NCI-H1048 (cell line): ENCODE results near the gene USP47.

Experiments used
- DNase-seq: peaks from one replicate; lab custom pipeline; 2025; lab: John Stamatoyannopoulos, UW

The USP47 gene

DNA sequence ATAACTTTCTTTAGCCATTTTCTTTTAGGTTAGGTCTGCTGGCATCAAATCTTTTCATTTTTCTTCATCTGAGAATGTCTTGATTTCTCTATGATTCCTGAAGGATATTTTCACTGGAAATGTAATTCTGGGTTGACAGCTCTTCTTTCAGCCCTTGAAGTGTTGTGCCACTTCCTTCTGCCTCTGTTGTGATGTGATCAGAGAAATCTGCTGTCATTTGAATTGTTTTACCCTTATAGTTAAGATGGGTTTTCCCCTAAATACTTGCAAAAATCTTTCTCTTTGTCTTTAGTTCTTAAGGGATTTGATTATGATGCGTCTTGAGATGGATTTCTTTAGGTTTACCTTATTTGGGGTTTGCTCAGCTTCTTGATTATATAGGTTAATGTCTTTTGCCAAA is 23.0 kb downstream of the USP47 start:
- no peak for DNase-seq

DNA sequence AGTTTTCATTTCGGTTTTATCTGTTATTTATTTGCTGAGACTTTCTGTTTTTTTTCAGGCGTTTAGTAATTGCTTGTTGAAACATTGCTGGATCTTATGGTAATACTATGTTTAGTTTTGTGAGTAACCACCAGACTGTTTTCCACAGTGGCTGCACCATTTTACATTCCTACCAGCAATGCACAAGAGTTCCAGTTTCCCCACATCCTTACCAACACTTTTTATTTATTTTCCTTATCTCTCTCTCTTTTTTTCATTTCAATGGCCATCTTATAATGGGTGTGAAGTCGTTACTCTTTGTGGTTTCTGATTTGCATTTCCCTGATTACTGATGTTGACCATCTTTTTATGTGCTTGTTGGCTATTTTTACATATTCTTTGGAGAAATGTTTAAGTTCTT is 23.7 kb downstream of the USP47 start:
- no peak for DNase-seq

DNA sequence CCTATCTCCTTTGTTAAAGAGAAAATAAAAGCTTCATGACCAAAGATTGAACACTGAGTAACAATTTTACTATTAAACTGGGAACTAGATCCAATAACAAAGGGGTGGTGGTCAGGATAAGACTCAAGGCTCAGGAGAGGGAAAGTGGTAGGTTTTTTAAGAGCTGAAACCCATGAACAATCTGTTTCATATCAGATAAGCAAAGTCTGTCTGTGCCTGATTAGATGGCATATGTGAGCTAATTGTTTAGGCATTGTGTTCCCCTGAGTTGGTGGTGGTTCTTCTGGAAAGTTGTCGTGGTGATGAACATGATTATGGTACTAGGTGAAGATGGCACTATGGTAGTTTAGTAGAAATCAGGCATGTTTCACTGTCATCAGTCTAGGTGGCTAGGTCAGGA is 24.4 kb downstream of the USP47 start:
- DNase-seq = no peak

DNA sequence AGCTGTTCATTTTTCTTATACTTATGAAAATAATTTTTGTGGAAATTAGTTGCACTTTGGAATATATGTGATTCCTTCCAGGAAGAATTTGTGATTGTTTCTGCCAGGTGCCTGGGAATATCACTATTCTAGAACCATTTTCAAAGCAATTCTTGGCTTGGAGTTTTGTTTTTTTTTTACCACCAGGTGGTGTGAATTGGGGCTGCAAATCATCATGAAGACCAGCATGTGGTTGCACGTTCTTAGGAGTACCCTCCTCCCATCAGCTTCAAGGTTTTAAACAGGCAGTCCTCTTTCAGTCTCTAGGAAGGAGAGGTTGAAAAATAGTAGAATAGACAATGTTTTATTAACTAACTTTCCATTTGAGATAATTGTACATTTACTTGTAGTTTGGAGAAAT is 25.9 kb downstream of the USP47 start:
- no peak for DNase-seq

DNA sequence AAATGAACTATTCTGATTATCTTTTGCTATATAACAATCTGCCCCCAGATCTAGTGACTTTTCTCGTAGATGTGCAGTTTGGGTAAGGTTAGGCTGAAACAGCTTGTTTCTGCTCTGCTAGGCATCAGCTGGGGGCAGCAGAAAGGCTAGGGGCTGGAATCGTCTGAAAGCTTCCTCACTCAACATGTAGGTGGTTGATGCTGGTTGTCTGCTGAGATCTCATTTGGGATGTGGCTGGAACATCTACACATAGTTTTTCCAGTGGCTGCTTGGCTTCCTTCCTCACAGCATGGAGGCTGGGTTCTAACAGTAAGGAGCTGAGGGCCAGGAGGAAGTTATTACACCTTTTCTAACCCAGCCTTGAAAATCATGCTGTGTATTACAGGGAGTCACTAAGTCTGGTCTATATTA is 30.2 kb downstream of the USP47 start:
- DNase-seq = no peak

DNA sequence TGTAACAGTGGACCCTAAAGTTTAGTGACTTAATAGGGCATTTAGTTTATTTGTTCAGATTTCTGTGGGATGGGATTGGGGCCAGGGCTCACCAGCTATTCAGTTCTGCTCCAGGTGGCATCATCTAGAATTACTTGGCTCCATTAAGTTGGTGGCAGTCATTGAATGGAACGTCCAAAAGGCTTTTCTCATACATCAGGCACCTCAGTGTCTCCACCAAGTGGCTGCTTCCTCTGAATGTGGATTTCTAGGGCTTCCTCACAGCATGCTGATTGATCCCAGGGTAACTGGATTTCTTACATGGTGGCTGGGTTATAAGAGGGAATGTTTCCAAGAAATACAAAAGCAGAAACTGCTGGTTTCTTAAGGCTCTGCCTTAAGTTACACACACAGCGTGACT is 34.7 kb downstream of the USP47 start:
- DNase-seq = no peak

DNA sequence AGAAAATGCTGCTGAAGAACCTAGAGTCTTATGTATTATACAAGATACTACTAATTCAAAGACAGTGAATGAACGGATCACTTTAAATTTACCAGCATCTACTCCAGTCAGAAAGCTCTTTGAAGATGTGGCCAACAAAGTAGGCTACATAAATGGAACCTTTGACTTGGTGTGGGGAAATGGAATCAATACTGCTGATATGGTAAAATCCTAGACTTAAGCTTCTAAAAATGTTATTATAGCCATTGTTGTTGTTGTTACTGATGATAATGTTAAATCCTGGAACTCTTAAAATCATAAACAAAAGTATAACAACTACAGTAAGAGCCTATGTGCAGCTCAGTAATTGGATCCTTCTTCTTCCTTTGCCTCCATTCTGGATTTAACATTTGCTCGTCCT is 38.4 kb downstream of the USP47 start:
- DNase-seq = no peak

DNA sequence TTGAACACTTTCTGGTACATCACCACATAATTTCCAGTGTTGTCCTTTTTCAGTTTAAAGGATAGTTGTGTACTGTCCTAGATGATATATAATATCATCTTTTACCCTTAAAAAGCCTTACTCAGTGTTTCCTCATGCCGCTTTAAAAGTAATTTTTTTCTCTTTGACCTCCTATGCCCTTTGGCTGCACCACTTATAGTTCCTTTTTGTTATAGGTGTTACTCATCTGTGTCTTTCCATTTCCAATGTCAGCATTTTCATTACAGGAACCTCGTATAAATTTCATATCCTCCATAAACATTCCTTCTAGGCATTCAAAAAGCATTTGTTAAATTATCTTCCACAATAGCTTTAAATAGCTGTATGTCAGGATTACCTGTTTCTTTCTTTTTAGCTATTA is 40.8 kb downstream of the USP47 start:
- no peak for DNase-seq

DNA sequence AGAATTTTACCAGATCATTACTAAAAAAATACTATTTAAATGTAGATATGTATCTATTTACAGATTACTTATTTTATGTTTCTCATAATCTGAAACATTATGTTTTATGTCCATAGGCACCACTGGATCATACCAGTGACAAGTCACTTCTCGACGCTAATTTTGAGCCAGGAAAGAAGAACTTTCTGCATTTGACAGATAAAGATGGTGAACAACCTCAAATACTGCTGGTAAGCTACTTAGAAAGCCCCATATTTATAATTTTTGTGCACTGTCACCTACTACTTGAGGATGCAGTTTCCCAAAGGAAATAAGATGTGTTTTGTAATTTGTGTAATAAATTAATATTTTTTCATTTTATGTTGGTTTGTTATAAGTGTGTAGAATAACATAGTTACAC is 42.6 kb downstream of the USP47 start:
- no peak for DNase-seq

DNA sequence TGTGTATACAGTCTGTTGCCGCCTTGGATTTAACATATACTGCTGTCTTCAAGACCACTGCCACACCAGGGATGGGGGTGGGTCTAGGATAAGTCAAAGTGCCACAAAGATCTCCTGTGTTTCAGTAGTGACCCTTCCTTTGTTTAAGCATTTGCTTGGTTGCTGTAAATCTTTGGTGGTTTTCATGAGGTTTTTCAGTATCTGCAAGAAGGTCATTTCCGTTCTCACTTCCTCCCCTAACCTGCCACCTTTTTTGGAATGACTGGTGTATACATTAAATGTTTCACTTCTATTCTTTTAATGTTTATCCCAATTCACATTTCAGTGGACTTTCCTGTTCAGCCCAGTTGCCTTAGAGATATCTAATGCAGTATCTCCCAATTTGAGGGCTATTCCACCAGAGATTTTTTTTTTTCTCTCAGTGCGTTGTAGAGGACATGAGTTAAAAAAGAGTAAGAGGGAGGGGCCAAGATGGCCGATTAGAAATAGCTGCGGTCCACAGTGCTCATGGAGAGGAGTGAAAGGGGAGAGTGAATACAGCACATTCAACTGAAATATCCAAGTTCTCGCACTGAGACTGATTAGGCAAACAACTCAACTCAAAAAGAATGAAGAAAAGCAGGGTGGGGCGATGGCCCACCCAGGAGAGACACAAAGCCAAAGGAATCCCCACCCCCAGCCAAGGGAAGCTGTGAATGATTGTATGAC is 43.2 kb downstream of the USP47 start:
- DNase-seq = no peak

DNA sequence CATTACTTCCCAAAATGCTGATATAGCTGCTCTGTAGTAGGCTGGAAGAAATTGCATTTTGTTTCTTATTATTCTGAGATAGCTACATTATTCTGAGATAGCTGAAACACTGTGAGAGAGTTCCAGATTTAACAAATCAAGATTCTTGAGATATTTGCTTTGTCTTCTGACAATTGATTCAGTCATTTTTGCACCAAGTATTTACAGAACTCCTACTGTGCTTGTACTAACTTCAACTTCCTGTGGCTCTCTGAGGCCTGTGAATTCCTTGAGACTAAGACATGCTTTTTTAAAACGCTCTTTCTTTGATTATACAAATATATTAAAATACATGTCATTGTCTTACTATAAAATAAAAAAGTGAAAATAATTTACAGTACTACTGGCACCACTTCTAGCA is 52.7 kb downstream of the USP47 start:
- no peak for DNase-seq

DNA sequence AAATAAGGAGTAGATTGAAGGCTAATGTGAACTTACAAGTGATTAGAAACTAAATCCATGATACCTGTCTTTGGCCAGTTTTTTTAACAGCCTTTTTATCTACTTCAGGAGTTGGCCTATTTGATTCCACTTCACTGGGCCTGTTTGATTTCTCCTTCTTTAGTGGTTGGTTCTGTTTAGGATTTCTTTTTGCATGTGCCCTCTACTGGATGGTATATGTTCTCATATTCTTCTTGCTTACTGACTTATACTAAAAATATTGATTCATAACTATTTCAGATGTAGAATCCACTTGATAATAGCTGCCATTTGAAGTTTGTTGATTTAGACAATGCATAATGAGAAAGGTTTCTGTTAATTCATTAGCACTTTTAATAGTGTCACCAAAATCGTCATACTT is 53.9 kb downstream of the USP47 start:
- no peak for DNase-seq

DNA sequence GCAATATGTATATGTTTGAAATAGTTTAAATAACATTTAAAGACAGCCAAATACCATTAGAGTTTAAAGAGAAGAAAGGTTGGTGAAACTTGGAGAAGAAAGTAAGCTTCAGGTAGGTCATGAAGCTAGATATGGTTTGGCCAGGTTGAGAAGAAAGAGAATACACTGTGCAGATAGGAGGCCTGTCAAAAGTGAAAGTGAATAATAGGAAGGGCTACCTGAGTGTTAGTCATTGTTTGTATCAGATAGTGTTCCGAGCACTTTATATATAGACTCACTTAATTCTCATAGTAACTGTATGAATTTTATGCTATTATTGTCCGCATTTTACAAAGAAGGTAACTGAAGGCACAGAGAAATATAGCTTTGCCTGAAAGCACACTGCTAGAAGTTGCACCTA is 56.9 kb downstream of the USP47 start:
- DNase-seq = no peak

DNA sequence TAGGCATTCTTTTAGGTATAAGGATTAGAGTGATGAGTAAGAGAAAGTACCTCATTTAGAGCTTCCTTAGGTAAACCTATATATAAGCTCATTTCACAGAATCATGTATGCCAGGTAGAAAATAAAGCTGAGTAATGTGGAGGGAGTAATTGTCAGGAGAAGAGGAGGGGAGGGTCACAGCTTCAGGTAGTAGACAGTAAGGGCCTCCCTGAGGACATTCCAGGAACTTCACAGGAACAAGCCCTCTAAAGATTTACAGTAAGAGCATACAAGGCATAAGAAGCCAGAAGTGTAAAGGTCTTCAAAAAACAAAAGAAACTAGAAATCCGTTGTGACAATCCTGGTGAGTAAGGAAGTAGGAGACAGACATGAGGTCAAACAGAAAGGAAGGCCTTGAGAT is 57.6 kb downstream of the USP47 start:
- DNase-seq = no peak

DNA sequence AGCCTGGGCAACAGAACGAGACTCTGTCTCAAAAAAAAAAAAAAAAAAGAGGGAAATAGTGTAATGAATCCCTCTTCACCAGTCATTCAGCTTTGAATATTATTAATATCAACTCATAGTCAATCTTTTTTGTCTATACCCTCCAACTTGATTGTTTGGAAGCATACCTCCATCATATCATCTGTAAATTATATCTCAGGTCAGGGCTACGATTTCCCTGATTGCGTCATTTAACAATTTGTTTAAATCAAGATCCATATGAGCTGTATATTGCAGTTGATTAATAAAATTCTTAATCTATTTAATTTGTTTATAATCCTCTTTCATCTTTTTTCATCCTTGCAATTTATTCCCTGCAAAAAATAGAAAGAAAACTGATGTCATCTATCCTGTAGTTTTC is 60.2 kb downstream of the USP47 start:
- no peak for DNase-seq

DNA sequence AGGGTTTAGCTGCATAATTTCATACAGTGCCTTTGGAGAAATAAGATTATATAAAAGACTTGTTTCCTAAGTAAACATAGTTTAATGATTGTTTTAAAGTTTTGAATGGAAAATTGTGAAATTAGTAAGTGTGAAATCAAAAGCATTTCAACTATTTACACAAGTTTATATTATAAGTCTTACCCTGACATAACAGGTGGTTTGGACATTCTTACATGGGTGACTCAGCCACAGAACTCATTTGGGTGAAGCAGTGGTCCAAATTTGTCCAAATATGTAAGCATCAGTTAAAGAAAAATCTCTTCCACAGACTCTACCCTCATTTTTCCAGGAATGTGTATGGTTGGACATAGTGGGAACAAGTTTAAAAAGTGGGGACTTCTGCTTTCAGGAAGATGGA is 68.0 kb downstream of the USP47 start:
- no peak for DNase-seq

DNA sequence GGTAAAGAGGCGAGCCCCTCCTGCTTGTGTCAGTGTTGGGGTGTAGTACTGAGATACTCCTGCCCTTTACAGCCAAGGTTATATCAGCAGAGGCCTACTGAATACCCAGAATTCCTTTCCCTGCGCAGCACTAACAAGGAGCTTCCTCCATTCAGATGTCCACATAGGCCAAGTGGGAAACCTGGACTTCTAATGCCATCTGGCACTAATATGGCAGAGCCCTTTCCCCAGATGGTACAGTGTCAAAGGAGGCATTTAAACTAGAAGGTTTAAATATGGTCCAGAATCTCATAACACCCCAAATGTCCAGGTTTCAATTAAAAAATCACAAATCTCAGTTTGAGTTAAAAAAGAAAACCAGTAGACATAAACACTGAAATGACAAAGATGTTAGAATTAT is 68.8 kb downstream of the USP47 start:
- no peak for DNase-seq

DNA sequence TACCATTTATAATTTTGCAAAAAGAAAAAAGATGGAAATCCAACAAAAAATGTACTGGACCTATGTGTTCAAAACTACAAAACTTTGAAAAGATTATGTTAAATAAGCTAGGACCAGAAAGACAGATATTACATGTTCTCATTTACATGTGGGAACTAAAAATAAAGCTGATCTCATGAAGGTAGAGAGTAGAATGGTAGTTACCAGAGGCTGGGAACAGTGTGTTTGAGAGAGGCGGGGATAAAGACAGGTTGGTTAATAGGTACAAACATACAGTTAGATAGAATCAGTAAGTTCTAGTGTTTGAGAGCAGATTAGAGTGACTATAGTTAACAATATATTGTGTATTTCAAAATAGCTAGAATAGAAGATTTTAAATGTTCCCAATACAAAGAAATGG is 71.6 kb downstream of the USP47 start:
- DNase-seq = no peak

DNA sequence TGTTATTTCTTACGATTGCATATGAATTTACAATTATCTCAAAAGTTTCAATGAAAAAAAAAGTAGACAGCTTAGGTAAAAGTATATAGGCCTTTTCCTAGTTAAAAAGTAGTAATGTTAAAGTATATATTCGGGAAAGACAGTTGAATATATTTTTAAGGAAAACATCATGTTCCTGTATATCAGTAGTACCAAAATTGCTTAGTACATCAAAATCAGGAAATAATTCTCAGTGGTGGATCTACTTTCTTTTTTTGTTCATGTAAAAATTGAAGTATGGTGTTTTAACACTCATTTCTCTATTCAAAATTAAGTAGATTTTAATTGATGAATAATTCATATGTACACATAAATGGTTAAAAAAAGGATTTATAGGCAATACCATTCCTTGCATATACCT is 73.9 kb downstream of the USP47 start:
- DNase-seq = no peak

DNA sequence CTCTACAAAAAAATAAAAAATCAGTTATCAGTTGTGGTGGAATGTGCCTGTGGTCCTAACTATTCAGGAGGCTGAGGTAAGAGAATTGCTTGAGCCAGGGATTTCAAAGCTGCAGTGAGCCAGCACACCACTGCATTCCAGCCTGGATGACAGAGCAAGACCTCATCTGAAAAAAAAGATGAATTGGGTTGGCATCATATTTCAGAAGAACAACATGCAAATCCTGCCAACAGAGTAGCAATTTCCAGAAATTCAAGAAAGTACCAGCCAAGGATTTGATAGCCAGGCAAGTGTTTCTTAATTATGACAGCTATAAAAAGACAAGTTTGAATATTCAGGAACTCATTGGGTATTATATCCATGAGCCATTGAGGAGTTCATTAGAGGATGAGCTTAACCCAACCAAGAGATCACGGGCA is 75.2 kb downstream of the USP47 start:
- no peak for DNase-seq

DNA sequence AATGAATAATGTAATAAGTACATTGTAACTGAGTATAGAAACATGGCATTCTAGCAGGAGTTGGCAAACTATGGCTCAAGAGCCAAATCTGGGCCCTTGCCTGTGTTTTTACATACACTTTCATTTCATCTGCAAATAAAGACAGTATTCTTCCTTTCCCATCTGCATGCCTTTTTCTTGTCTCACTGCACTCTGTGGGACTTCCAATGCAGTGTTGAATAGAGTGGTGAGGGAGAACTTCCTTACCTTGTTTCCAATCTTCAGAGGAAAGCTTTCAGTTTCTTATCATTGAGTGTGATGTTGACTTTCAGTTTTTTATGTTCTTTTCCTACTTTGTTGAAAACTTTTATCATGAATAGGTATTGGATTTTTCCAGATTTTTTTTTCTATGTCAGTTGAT is 82.1 kb downstream of the USP47 start:
- DNase-seq = no peak

DNA sequence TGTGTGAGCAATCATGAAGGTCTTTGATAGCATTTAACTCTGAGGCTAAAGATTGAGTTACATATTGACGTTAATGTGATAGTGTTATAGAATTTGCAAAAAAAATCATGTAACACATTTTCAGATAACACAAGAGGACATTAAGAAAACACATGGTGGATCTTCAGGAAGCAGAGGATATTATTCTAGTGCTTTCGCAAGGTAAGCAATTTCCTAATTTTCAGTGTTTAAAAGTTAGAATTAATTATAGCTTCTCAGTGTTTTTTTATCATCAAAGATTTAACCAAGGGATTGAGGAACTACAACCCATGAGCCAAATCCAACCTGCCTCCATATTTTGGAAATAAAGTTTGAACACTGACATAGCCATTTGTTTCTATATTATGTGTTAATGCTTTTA is 88.1 kb downstream of the USP47 start:
- no peak for DNase-seq

DNA sequence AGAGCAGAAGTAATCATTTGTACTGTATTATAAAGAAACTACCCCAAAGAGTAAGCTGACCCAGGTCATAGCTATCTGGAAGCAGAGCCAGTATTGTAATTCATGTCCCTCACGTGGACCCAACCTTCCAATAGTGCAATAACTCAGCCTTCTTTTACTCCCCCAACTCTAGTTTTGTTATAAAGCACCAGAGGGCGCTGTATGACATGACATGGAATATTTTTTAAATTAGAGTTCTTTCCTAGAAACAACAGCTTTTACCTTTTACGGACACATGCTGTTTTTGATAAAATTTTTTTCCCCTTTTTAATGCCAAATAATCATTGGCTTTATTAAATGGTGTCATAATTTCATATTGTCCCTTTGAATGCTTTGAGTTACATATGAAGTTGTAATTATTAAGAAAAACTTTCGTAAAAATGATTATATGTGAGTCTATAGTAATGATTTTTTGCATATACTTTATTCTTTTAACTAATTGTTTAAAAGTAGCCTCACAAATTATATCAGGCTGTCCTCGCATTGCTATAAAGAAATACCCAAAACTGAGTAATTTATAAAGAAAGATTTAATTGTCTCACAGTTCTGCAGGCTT is 89.8 kb downstream of the USP47 start:
- DNase-seq = peak; percentile 35

DNA sequence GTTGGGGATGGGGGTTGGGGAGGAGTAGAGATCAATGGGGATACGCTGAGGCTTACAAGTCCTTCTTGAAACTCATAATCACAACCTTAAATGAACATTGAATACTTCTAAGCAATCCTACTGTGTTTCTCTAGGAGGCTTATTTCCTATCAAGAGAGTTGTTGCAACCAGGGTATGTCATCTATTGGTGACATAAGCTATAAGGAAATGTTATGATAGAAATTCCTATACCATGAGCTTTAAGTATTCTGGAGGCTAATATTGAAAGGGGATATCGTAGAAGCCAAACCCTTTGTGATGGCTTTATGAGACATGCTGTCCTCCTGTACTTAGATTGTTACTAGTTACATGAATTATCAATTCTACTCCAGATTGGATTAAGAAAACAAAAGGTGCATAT is 93.8 kb downstream of the USP47 start:
- DNase-seq = no peak
